Activated T-cell treated with anti-CD3 and anti-CD28 coated beads, Interleukin-2, amount 50 U/mL, for 1 hour (primary cell): ENCODE results near the gene TCF3.

Source experiments
- DNase-seq: peaks from one replicate; pipeline ENCODE4 v3.0.0-alpha.2; 2020

Gene TCF3

GRCh38 chr19:1609103-1609396, 43.4 kb downstream of the TCF3 start:
- peak; percentile 36 for DNase-seq

- DNase-seq: peak; percentile 37
Observed at GRCh38 chr19:1608359-1609102, 43.9 kb downstream of the TCF3 start.

GRCh38 chr19:1606138-1606651, 46.2 kb downstream of the TCF3 start:
- DNase-seq: no peak

- peak; percentile 87 for DNase-seq
Observed at GRCh38 chr19:1605236-1606137, 46.9 kb downstream of the TCF3 start, which contains the start of gene UQCR11. Gene UQCR11 (minus strand): TSS chr19:1605462. CDS start chr19:1605409, 53 bp downstream.

- DNase-seq: no peak
Observed at GRCh38 chr19:1602091-1602707, 50.2 kb downstream of the TCF3 start.

- DNase-seq: no peak
Observed at GRCh38 chr19:1601613-1602064, 50.8 kb downstream of the TCF3 start.

- DNase-seq: no peak
Observed at GRCh38 chr19:1599460-1599846, 53.0 kb downstream of the TCF3 start.

GRCh38 chr19:1598777-1599459, 53.5 kb downstream of the TCF3 start:
- DNase-seq: no peak

- no peak for DNase-seq
Observed at GRCh38 chr19:1593501-1593772, 59.0 kb downstream of the TCF3 start.

GRCh38 chr19:1592755-1593500, 59.5 kb downstream of the TCF3 start, which contains the start of gene MBD3:
Gene MBD3 (minus strand): TSS chr19:1592865. CDS start chr19:1592631, 234 bp downstream.
- DNase-seq: peak; percentile 89

GRCh38 chr19:1592024-1592754, 60.2 kb downstream of the TCF3 start:
- DNase-seq: peak; percentile 86

- no peak for DNase-seq
Observed at GRCh38 chr19:1591421-1592023, 60.9 kb downstream of the TCF3 start.

- DNase-seq: no peak
Observed at GRCh38 chr19:1590641-1591397, 61.6 kb downstream of the TCF3 start.

- no peak for DNase-seq
Observed at GRCh38 chr19:1587872-1588271, 64.5 kb downstream of the TCF3 start.

- no peak for DNase-seq
Observed at GRCh38 chr19:1585243-1585580, 67.2 kb downstream of the TCF3 start.

GRCh38 chr19:1584500-1585242, 67.7 kb downstream of the TCF3 start:
- no peak for DNase-seq

- DNase-seq: no peak
Observed at GRCh38 chr19:1582201-1582600, 70.2 kb downstream of the TCF3 start.

GRCh38 chr19:1580957-1581356, 71.5 kb downstream of the TCF3 start:
- DNase-seq: no peak

- no peak for DNase-seq
Observed at GRCh38 chr19:1580382-1580781, 72.0 kb downstream of the TCF3 start.

GRCh38 chr19:1579222-1579621, 73.2 kb downstream of the TCF3 start:
- no peak for DNase-seq
